Mesothelial cell of epicardium (in vitro differentiated cells): ENCODE data around the gene GSG1L2. TPM values are rescaled to one million over a fixed set of nuclear protein-coding genes. Genes with fewer than 3 reads are reported as not detected.

Experiments used
- DNase-seq, 2 experiments: peaks; one replicate each; pipeline ENCODE4 v3.0.0; 2021; ENCODE audit warnings: low spot score in 2 of 2; ENCODE audit not compliant: unreplicated experiment in 2 of 2
- H3K27ac Mint-ChIP-seq: 2 replicates; pipeline ENCODE4 v1.8.0; 2021; ENCODE audit warnings: mixed read lengths
- H3K27me3 Mint-ChIP-seq: 2 replicates; pipeline ENCODE4 v1.8.0; 2021; ENCODE audit warnings: low read depth, mixed read lengths
- H3K36me3 Mint-ChIP-seq: 2 replicates; pipeline ENCODE4 v1.8.0; 2021; ENCODE audit warnings: mixed read lengths
- H3K4me1 Mint-ChIP-seq: 2 replicates; pipeline ENCODE4 v1.8.0; 2021; ENCODE audit warnings: mixed read lengths
- H3K4me3 Mint-ChIP-seq: 2 replicates; pipeline ENCODE4 v1.8.0; 2021; ENCODE audit warnings: mild to moderate bottlenecking, moderate library complexity, mixed read lengths
- H3K9me3 Mint-ChIP-seq: 2 replicates; pipeline ENCODE4 v1.8.0; 2021; ENCODE audit warnings: mixed read lengths
- total RNA-seq: library from RNA; stranded (reverse); gene quantifications from 3 replicates; pipeline ENCODE4 v1.2.1, GENCODE V29; 2021
- TF ChIP-seq, protein P1 (sequence below): fragments of 200-600 bp; sonication (generic); IDR thresholded peaks from one replicate; pipeline ENCODE4 v1.5.0; 2021; ENCODE audit warnings: antibody characterized with exemption; ENCODE audit not compliant: unreplicated experiment

GSG1L2 gene
- total RNA-seq, 1 donor from 2014 or later, result not detected

DNA sequence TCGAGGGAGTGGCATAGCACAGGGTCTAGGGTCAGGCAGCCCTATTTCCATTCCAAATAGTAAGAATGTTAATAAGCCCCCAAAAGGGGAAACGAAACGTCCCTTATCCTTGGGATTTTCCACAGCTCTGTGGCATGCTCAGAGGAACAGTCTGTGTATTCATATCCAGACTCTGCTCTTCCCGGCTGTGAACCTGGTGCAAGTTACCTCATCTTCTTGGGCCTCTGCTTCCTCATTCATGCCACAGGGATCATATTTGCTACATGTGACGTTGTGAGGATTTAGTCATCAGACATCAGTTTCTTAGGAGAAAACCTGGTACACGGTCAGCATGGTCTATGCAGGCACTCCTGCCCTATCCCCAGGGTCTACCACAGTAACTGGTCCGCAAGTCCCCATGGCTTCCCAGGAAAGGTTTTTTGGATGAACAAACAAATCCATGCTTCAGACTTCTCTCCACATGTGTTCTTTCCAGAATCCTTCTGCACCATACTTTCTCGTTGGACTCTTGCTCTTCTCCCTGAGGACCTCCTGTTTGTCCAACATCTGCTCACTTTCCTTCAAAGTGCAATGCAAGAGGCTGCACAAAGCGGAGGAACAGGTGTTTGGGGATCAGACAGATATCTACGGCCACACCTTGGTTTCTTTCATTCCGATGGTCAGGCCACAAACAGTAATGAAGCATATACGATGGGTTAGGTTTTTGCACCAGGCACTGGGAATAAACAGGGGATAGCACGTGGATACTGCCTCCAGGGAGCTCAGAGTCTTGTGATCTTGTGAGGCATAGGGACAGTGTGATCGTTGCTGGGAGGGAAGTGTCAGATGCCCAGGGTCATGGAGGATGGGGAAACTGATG, 21.5 kb upstream of the GSG1L2 start:
- no peaks in the 10 kb centered on the region for H3K9me3 Mint-ChIP-seq
- H3K27me3 Mint-ChIP-seq, result peaks cover 19% of the 10 kb centered on the region
- no peaks in the 10 kb centered on the region for H3K36me3 Mint-ChIP-seq
- no peak overlapping the region for H3K27ac Mint-ChIP-seq
- TF ChIP-seq, protein P1, sequence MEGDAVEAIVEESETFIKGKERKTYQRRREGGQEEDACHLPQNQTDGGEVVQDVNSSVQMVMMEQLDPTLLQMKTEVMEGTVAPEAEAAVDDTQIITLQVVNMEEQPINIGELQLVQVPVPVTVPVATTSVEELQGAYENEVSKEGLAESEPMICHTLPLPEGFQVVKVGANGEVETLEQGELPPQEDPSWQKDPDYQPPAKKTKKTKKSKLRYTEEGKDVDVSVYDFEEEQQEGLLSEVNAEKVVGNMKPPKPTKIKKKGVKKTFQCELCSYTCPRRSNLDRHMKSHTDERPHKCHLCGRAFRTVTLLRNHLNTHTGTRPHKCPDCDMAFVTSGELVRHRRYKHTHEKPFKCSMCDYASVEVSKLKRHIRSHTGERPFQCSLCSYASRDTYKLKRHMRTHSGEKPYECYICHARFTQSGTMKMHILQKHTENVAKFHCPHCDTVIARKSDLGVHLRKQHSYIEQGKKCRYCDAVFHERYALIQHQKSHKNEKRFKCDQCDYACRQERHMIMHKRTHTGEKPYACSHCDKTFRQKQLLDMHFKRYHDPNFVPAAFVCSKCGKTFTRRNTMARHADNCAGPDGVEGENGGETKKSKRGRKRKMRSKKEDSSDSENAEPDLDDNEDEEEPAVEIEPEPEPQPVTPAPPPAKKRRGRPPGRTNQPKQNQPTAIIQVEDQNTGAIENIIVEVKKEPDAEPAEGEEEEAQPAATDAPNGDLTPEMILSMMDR, result no peak
- DNase-seq, result no peak
- H3K4me1 Mint-ChIP-seq, result peaks cover 6% of the 10 kb centered on the region
- H3K4me3 Mint-ChIP-seq, result no peak overlapping the region

DNA sequence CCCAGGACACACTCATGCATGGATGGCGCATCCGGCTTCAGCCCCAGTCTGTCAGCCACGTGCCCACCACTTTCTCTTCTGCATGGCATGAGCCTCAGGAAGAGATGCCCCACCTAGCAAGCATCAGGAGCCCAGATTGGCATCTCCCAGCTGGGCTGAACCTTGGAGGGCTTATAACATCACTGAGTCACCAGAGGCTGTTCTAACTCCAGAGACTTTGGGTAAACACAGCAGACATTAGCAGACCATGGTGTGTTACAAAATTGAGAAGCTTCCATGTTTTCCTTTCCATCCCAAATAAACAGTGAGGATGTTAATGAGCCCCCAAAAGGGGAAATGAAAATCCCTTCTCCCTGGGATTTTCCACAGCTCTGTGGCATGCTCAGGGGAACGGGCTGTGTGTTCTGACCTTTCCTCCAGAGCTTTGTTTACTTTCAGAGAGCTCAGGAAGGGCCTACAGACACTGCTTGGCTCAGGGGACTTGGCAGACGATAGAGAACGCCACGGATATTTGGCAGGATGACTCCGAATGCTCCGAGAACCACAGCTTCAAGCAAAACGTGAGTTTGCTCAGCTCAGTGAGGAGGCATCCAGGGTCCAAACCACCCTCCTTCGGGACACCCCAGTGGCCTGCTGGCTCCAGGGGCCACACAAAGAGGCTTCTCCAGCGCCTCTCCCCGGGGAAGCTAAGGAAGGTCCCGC, 20.3 kb upstream of the GSG1L2 start:
- DNase-seq, result no peak
- Mint-ChIP-seq H3K9me3 (no peaks in the 10 kb centered on the region), H3K36me3 (no peaks in the 10 kb centered on the region), H3K4me1 (peaks cover 12% of the 10 kb centered on the region), H3K27ac (no peak overlapping the region), H3K4me3 (no peak overlapping the region), H3K27me3 (peaks cover 23% of the 10 kb centered on the region)
- TF ChIP-seq, protein P1, result no peak

DNA sequence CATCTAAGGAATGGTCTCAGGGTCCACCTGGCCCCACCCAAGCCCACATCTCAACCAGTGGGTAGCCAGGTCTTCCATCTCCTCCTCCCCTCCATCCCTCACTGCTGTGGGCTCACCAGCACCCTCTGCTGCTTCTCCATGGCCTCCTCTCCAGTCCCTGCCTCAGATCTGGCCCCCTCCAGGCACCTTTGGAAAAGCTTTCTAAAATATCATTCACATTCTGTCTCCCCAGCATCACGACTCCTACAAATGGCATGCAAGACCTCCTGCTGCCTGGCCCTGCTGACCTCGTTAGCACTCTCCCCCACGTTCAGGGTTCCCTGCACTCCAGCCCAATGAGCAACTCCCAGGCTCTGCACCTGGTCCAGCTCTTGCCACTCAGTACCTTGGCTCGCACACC, 17.6 kb upstream of the GSG1L2 start:
- Mint-ChIP-seq H3K9me3 (no peaks in the 10 kb centered on the region), H3K4me3 (no peak overlapping the region), H3K4me1 (peaks cover 12% of the 10 kb centered on the region), H3K27me3 (peaks cover 20% of the 10 kb centered on the region), H3K27ac (no peak overlapping the region), H3K36me3 (no peaks in the 10 kb centered on the region)
- no peak for DNase-seq
- TF ChIP-seq, protein P1, result no peak

DNA sequence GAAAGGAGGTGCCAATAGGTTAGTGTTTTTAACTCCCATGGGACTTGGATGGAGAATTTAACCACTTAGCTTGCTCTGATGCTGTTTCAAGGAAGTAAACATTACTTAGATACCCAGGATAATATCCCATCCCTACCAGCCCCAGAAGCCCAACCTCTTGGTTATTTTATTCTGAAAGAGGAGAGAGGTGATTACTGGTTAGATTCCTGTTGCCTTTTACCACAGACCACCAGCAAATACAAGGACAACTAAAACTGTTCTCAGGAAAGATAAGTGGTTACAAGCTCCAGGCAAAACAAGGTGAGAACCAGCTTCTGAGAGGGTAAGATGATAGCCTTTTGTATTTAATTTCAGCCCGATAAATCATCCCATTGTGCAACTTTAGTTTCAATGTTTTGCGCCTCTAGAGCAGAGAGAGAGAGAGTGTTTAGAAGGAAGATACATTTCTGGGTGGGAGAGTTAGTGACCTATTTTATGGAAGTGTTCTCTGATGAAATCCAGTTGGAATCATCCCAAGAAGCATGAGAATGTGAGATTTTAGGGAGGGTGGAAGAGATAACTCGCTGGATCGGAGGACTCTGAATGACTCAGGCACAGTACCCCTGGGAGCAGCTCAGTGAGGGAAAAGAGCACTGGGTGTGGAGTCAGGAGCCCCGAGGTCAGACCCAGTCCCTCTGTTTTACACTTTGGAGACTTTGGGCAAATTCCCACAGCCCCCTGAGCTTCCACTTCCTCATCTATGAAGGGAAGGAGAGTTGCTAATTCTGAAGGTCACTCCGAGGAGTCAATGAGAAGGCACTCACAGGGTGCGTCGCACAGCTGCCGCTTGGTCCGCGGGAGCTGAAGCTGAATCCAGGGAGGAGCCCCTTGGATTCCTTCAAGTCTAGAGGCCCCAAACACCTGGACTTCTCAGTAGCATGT, 15.9 kb upstream of the GSG1L2 start:
- peak overlapping the region; percentile 22 for H3K27ac Mint-ChIP-seq
- peaks cover 12% of the 10 kb centered on the region for H3K4me1 Mint-ChIP-seq
- H3K36me3 Mint-ChIP-seq, result no peaks in the 10 kb centered on the region

DNA sequence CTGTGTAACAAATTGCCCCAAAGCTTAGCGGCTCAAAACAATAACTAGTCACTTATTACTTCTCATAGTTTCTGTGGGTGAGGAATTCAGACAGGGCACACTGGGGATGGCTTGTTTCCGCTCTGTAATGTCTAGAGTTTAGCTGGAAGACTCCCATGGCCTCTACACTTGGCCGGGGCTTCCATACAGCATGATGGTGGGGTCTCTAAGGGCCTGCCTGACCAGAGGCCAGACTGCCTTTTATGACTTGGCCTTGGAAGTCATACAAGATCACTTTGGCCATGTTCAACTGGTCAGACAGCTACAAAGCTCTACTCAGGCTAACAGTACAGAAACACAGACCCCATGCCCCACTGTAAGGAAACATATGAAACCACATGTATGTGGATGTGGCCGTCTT, 12.0 kb upstream of the GSG1L2 start:
- Mint-ChIP-seq H3K36me3 (no peaks in the 10 kb centered on the region), H3K27me3 (peaks cover 11% of the 10 kb centered on the region), H3K27ac (no peak overlapping the region), H3K4me1 (peaks cover 22% of the 10 kb centered on the region), H3K9me3 (no peaks in the 10 kb centered on the region), H3K4me3 (no peak overlapping the region)
- DNase-seq, result no peak
- TF ChIP-seq, protein P1, result no peak

More for the DNA sequence above, 15.9 kb upstream of the GSG1L2 start:
- Mint-ChIP-seq H3K27me3 (peaks cover 19% of the 10 kb centered on the region), H3K4me3 (no peak overlapping the region), H3K9me3 (no peaks in the 10 kb centered on the region)
- no peak for DNase-seq
- TF ChIP-seq, protein P1, result no peak
